ENCODE data around the gene KAT8. TPM values are rescaled to one million over a fixed set of nuclear protein-coding genes. Genes with fewer than 3 reads are reported as not detected.

KAT8 gene
- total and polyA plus RNA-seq, 2 of the 13 experiments (the other 11 are each of a cell fraction or from before 2014, with no cell fraction given), result 79.0 to 84.2 TPM

DNA sequence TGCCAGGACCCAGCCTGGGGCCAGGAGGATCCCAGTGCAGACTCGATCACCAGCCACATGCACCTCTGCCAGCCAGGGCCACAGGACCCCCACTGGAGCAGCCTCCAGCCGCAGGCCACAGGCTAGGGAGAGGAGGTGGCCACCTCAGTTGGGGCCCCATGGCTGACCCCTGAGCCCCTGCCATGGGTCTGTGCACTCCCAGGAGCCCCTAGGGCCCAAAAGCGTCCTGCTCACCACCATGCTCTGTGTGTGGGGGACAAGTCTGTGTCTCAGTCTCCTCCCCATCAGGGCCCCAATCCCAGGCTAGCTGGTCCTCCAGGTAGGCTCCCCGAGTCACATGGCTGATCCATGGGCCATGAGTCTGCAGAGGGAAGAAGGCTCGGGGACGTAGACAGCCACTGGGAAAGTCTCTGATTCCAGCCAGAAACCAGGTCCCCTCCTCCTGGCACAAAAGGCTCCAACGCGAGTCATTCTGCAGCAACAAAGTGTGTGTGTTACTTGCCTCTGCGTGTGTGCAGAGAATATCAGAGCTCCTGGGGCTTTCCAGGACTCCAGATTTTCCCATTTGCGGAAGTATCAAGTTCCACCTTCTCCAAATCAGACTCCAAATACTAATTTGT is 24.1 kb downstream of the KAT8 start (continued):
- TF ChIP-seq KAT7 (CRISPR knock-in tag; IDR thresholded peaks at IDR 0.05; ENCODE audit: borderline replicate concordance), result no peak
- no peak for TF ChIP-seq CBFB (CRISPR knock-in tag; IDR thresholded peaks at IDR 0.05)
- no peak for TF ChIP-seq ZNF33B (CRISPR knock-in tag; IDR thresholded peaks at IDR 0.05)
- no peak for TF ChIP-seq KDM5A (IDR thresholded peaks at IDR 0.05; ENCODE audit: borderline replicate concordance, low read length)
- TF ChIP-seq ZEB1 (IDR thresholded peaks at IDR 0.05; ENCODE audit: insufficient replicate concordance, low read depth), result no peak
- peak; percentile 30; the same call in 1 of the 2 replicates for TF ChIP-seq ZNF556 (CRISPR knock-in tag; IDR thresholded peaks at IDR 0.05; ENCODE audit: borderline replicate concordance)
- no peak for TF ChIP-seq GATAD2A (CRISPR knock-in tag; IDR thresholded peaks at IDR 0.05)
- TF ChIP-seq HNRNPLL (IDR thresholded peaks at IDR 0.05; ENCODE audit: low read depth, low read length, poor library complexity, severe bottlenecking), result no peak
- 0 out of 2 replicates have a peak, but pooled peaks have one; percentile 34 for TF ChIP-seq ZNF788 (CRISPR knock-in tag; IDR thresholded peaks at IDR 0.05; ENCODE audit: borderline replicate concordance)
- no peak for TF ChIP-seq HNRNPK (IDR thresholded peaks at IDR 0.05; ENCODE audit: low read depth, low read length, poor library complexity, severe bottlenecking)
- TF ChIP-seq RBM39 (IDR thresholded peaks at IDR 0.05; ENCODE audit: low read depth, low read length, poor library complexity, severe bottlenecking), result peak; percentile 43
- TF ChIP-seq ZNF251 (CRISPR knock-in tag; IDR thresholded peaks at IDR 0.05), result no peak
- no peak; the same call in 1 of the 2 replicates for TF ChIP-seq ZNF121 (CRISPR knock-in tag; IDR thresholded peaks at IDR 0.05)
- no peak for TF ChIP-seq ARNT (IDR thresholded peaks at IDR 0.05)
- TF ChIP-seq ZNF160 (CRISPR knock-in tag; IDR thresholded peaks at IDR 0.05), result no peak
- TF ChIP-seq, protein P1, sequence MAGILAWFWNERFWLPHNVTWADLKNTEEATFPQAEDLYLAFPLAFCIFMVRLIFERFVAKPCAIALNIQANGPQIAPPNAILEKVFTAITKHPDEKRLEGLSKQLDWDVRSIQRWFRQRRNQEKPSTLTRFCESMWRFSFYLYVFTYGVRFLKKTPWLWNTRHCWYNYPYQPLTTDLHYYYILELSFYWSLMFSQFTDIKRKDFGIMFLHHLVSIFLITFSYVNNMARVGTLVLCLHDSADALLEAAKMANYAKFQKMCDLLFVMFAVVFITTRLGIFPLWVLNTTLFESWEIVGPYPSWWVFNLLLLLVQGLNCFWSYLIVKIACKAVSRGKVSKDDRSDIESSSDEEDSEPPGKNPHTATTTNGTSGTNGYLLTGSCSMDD (CRISPR knock-in tag; IDR thresholded peaks at IDR 0.05), result no peak
- no peak for TF ChIP-seq SMAD9 (CRISPR knock-in tag; IDR thresholded peaks at IDR 0.05)
- no peak; the same call in 1 of the 2 replicates for TF ChIP-seq ZNF747 (CRISPR knock-in tag; IDR thresholded peaks at IDR 0.05; ENCODE audit: borderline replicate concordance)
- TF ChIP-seq MAZ (IDR thresholded peaks at IDR 0.05; ENCODE audit: borderline replicate concordance, low read depth, low read length), result no peak
- TF ChIP-seq MAZ (CRISPR knock-in tag; IDR thresholded peaks at IDR 0.05; ENCODE audit: low read depth), result no peak
- TF ChIP-seq, protein P2, sequence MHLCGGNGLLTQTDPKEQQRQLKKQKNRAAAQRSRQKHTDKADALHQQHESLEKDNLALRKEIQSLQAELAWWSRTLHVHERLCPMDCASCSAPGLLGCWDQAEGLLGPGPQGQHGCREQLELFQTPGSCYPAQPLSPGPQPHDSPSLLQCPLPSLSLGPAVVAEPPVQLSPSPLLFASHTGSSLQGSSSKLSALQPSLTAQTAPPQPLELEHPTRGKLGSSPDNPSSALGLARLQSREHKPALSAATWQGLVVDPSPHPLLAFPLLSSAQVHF (CRISPR knock-in tag; IDR thresholded peaks at IDR 0.05), result no peak
- TF ChIP-seq, protein P3, sequence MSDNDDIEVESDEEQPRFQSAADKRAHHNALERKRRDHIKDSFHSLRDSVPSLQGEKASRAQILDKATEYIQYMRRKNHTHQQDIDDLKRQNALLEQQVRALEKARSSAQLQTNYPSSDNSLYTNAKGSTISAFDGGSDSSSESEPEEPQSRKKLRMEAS (IDR thresholded peaks at IDR 0.05), result peak; percentile 67; the same call in 1 of the 2 replicates
- TF ChIP-seq ZNF432 (CRISPR knock-in tag; IDR thresholded peaks at IDR 0.05; ENCODE audit: borderline replicate concordance), result no peak

Measured in HepG2 (cell line).